Mesodermal cell (in vitro differentiated cells): ENCODE data around the gene PREX1.

ENCODE experiments used
- H3K27ac ChIP-seq: 2 replicates; pipeline ENCODE4 v1.7.0; 2013; ENCODE audit warnings: mild to moderate bottlenecking, low read depth, low read length, moderate library complexity; ENCODE audit not compliant: severe bottlenecking
- H3K36me3 ChIP-seq: 2 replicates; pipeline ENCODE4 v1.7.1; 2013; ENCODE audit warnings: mild to moderate bottlenecking, low read length, moderate library complexity; ENCODE audit not compliant: control insufficient read depth, insufficient read depth
- H3K4me1 ChIP-seq: one replicate; pipeline ENCODE4 v1.7.1; 2013; ENCODE audit warnings: mild to moderate bottlenecking, low read length; ENCODE audit not compliant: insufficient read depth, control insufficient read depth, poor library complexity, severe bottlenecking
- H3K4me3 ChIP-seq: 2 replicates; pipeline ENCODE4 v1.7.0; 2013; ENCODE audit warnings: low read length, control low read depth, mild to moderate bottlenecking; ENCODE audit not compliant: insufficient read depth, poor library complexity, severe bottlenecking; ENCODE audit errors: extremely low read depth
- H3K9me3 ChIP-seq: 2 replicates; pipeline ENCODE4 v1.7.1; 2013; ENCODE audit warnings: mild to moderate bottlenecking, low read length, moderate library complexity; ENCODE audit not compliant: control insufficient read depth
- WGBS, 2 experiments: methylation state at CpG; one replicate each; pipeline ENCODE4 v1.1.5; 2013; ENCODE audit warnings: missing lambda C conversion rate in 2 of 2; ENCODE audit not compliant: insufficient coverage in 2 of 2; 5-methylcytosine and 5-hydroxymethylcytosine counted together

The PREX1 gene

GRCh38 chr20:48802216-48802615, 25.6 kb downstream of the PREX1 start:
- H3K4me1 ChIP-seq, result peaks cover 18% of the 10 kb centered on the region
- peaks cover 5% of the 10 kb centered on the region for H3K9me3 ChIP-seq
- H3K27ac ChIP-seq, result no peak overlapping the region
- H3K4me3 ChIP-seq, result no peak overlapping the region
- peaks cover 3% of the 10 kb centered on the region for H3K36me3 ChIP-seq
- 92 to 100% methylated on average over 1 to 2 of the region's 2 CpGs for WGBS, 2 experiments

GRCh38 chr20:48801197-48801596, 26.6 kb downstream of the PREX1 start:
- no peak overlapping the region for H3K4me3 ChIP-seq
- H3K4me1 ChIP-seq, result peaks cover 26% of the 10 kb centered on the region
- no peaks in the 10 kb centered on the region for H3K9me3 ChIP-seq
- WGBS, 2 experiments, result 92 to 93% methylated on average over 8 to 10 of the region's 10 CpGs
- peaks cover 3% of the 10 kb centered on the region for H3K36me3 ChIP-seq
- H3K27ac ChIP-seq, result no peak overlapping the region

- 77 to 80% methylated on average over 1 to 3 of the region's 4 CpGs for WGBS, 2 experiments
Observed at GRCh38 chr20:48800177-48800576, 27.6 kb downstream of the PREX1 start.

GRCh38 chr20:48799328-48800105, 28.3 kb downstream of the PREX1 start:
- H3K4me1 ChIP-seq, result peaks cover 30% of the 10 kb centered on the region
- 83 to 87% methylated on average over 6 to 10 of the region's 12 CpGs for WGBS, 2 experiments
- peaks cover 3% of the 10 kb centered on the region for H3K36me3 ChIP-seq
- H3K4me3 ChIP-seq, result no peak overlapping the region
- H3K9me3 ChIP-seq, result no peaks in the 10 kb centered on the region
- peak overlapping the region; percentile 29 for H3K27ac ChIP-seq

More at GRCh38 chr20:48800177-48800576, 27.6 kb downstream of the PREX1 start:
- Histone ChIP-seq H3K4me1 (peaks cover 26% of the 10 kb centered on the region), H3K36me3 (peaks cover 3% of the 10 kb centered on the region), H3K4me3 (no peak overlapping the region), H3K27ac (peak overlapping the region; percentile 29), H3K9me3 (no peaks in the 10 kb centered on the region)

- Histone ChIP-seq H3K36me3 (peaks cover 3% of the 10 kb centered on the region), H3K4me1 (peaks cover 41% of the 10 kb centered on the region), H3K9me3 (no peaks in the 10 kb centered on the region), H3K27ac (peak overlapping the region; percentile 66), H3K4me3 (no peak overlapping the region)
- 57 to 70% methylated on average over 8 to 10 of the region's 11 CpGs for WGBS, 2 experiments
Observed at GRCh38 chr20:48797850-48798747, 29.7 kb downstream of the PREX1 start.

GRCh38 chr20:48797275-48797825, 30.4 kb downstream of the PREX1 start:
- Histone ChIP-seq H3K4me3 (no peak overlapping the region), H3K36me3 (peaks cover under 1% of the 10 kb centered on the region), H3K4me1 (peaks cover 41% of the 10 kb centered on the region), H3K9me3 (no peaks in the 10 kb centered on the region), H3K27ac (peak overlapping the region; percentile 66)
- 52 to 58% methylated on average over 9 to 12 of the region's 15 CpGs for WGBS, 2 experiments

GRCh38 chr20:48795732-48796131, 32.1 kb downstream of the PREX1 start:
- WGBS, 2 experiments, result 76 to 87% methylated on average over 4 of the region's 5 CpGs
- no peak overlapping the region for H3K27ac ChIP-seq
- no peaks in the 10 kb centered on the region for H3K9me3 ChIP-seq
- H3K4me1 ChIP-seq, result peaks cover 41% of the 10 kb centered on the region
- H3K36me3 ChIP-seq, result no peaks in the 10 kb centered on the region
- no peak overlapping the region for H3K4me3 ChIP-seq

- Histone ChIP-seq H3K27ac (peak overlapping the region; percentile 87), H3K4me1 (peaks cover 41% of the 10 kb centered on the region)
Observed at GRCh38 chr20:48794816-48795457, 32.9 kb downstream of the PREX1 start.

GRCh38 chr20:48794360-48794759, 33.4 kb downstream of the PREX1 start:
- peaks cover 35% of the 10 kb centered on the region for H3K4me1 ChIP-seq
- peak overlapping the region; percentile 87 for H3K27ac ChIP-seq
- H3K4me3 ChIP-seq, result no peak overlapping the region
- WGBS, 2 experiments, result 15 to 19% methylated on average over 4 to 5 of the region's 5 CpGs
- H3K9me3 ChIP-seq, result no peaks in the 10 kb centered on the region
- no peaks in the 10 kb centered on the region for H3K36me3 ChIP-seq

More at GRCh38 chr20:48794816-48795457, 32.9 kb downstream of the PREX1 start:
- H3K36me3 ChIP-seq, result no peaks in the 10 kb centered on the region
- no peaks in the 10 kb centered on the region for H3K9me3 ChIP-seq
- 68 to 93% methylated on average over 2 of the region's 5 CpGs for WGBS, 2 experiments
- H3K4me3 ChIP-seq, result no peak overlapping the region

- WGBS, 2 experiments, result 43 to 80% methylated on average over 1 of the region's 3 CpGs
- Histone ChIP-seq H3K27ac (peak overlapping the region; percentile 87), H3K4me1 (peaks cover 34% of the 10 kb centered on the region), H3K9me3 (no peaks in the 10 kb centered on the region), H3K36me3 (no peaks in the 10 kb centered on the region), H3K4me3 (no peak overlapping the region)
Observed at GRCh38 chr20:48793776-48794175, 34.0 kb downstream of the PREX1 start.
